Esophagus muscularis mucosa (tissue), 4 donors: Measurements from ENCODE around the gene MEF2A.

Experiments used
- EP300 ChIP-seq: sonication (generic); formaldehyde crosslinking; IDR thresholded peaks from one replicate; pipeline ENCODE4 v1.6.1; 2017; ENCODE audit warnings: antibody characterized with exemption
- POLR2A ChIP-seq: fragments of 450-650 bp; IDR thresholded peaks from one replicate; pipeline ENCODE4 v1.6.1; 2017; ENCODE audit warnings: antibody characterized with exemption, moderate library complexity, mild to moderate bottlenecking, low read depth
- POLR2AphosphoS5 ChIP-seq, 2 donors: sonication (generic); formaldehyde crosslinking; IDR thresholded peaks; one replicate each; pipeline ENCODE4 v1.6.1; 2017; ENCODE audit warnings: antibody characterized with exemption in 2 of 2
- TF ChIP-seq, protein P1 (sequence below), 3 experiments: fragments of 200-600 bp in 2 of 3; fragments of 450-650 bp in 1 of 3; sonication (generic) in 2 of 3; IDR thresholded peaks; one replicate each; pipeline ENCODE4 v1.5.1; 2017 to 2019; ENCODE audit warnings: antibody characterized with exemption in 3 of 3, mild to moderate bottlenecking in 2 of 3, moderate library complexity in 1 of 3

DNA sequence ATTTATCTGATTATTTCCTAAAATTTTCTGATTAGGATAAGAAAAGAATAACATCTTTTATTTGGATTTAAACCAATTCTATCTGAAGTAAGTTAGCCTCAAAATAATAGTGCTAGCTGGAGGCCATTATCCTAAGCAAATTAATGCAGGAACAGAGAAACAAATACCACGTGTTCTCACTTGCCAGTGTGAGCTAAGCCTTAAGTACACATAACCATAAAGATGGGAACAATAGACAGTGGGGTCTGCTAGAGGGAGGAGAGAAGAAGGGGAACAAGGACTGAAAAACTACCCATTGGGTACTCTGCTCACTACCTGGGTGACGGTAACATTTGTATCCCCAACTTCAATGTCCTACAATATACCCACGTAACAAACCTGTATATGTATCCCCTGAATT, 198.7 kb downstream of the MEF2A start:
- TF ChIP-seq, protein P1, sequence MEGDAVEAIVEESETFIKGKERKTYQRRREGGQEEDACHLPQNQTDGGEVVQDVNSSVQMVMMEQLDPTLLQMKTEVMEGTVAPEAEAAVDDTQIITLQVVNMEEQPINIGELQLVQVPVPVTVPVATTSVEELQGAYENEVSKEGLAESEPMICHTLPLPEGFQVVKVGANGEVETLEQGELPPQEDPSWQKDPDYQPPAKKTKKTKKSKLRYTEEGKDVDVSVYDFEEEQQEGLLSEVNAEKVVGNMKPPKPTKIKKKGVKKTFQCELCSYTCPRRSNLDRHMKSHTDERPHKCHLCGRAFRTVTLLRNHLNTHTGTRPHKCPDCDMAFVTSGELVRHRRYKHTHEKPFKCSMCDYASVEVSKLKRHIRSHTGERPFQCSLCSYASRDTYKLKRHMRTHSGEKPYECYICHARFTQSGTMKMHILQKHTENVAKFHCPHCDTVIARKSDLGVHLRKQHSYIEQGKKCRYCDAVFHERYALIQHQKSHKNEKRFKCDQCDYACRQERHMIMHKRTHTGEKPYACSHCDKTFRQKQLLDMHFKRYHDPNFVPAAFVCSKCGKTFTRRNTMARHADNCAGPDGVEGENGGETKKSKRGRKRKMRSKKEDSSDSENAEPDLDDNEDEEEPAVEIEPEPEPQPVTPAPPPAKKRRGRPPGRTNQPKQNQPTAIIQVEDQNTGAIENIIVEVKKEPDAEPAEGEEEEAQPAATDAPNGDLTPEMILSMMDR (IDR thresholded peaks at IDR 0.05) = no peak
- TF ChIP-seq EP300 = no peak
- TF ChIP-seq POLR2AphosphoS5 (IDR thresholded peaks at IDR 0.05) = no peak
- no peak for TF ChIP-seq POLR2A
